Osteoblast (primary cell): ENCODE data around the gene TSPO2. TPM values are rescaled to one million over a fixed set of nuclear protein-coding genes. Genes with fewer than 3 reads are reported as not detected.

ENCODE experiments used
- DNase-seq: peaks from one replicate; pipeline ENCODE4 v3.0.0; 2011; ENCODE audit warnings: low spot score, mixed read lengths; ENCODE audit not compliant: insufficient read length; ENCODE audit errors: missing footprints
- H2AFZ ChIP-seq: 2 replicates; pipeline ENCODE4 v1.6.0; 2011; ENCODE audit warnings: mild to moderate bottlenecking, low read length
- H3K27ac ChIP-seq: 2 replicates; pipeline ENCODE4 v1.5.1; 2011; ENCODE audit warnings: mild to moderate bottlenecking, low read depth, low read length, moderate library complexity
- H3K27me3 ChIP-seq: 2 replicates; pipeline ENCODE4 v1.6.0; 2012; ENCODE audit warnings: mild to moderate bottlenecking, control low read depth, inconsistent platforms, low read length, moderate library complexity; ENCODE audit not compliant: insufficient read depth
- H3K36me3 ChIP-seq: 2 replicates; pipeline ENCODE4 v1.5.1; 2011; ENCODE audit warnings: mild to moderate bottlenecking, low read length, control low read depth, moderate library complexity; ENCODE audit not compliant: insufficient read depth
- H3K4me1 ChIP-seq: 2 replicates; pipeline ENCODE4 v1.5.1; 2011; ENCODE audit warnings: mild to moderate bottlenecking, low read length, control low read depth, moderate library complexity; ENCODE audit not compliant: insufficient read depth
- H3K4me2 ChIP-seq: 2 replicates; pipeline ENCODE4 v1.6.0; 2011; ENCODE audit warnings: mild to moderate bottlenecking, low read length; ENCODE audit not compliant: insufficient read depth
- H3K4me3 ChIP-seq: fragments of 200-600 bp; sonication (generic); 3 replicates; pipeline ENCODE4 v1.5.1; 2012; ENCODE audit warnings: mild to moderate bottlenecking, low read length, inconsistent platforms; ENCODE audit not compliant: insufficient read depth
- H3K79me2 ChIP-seq: 2 replicates; pipeline ENCODE4 v1.6.0; 2012; ENCODE audit warnings: mild to moderate bottlenecking, low read length, control low read depth, inconsistent platforms; ENCODE audit not compliant: insufficient read depth
- H3K9me3 ChIP-seq: 2 replicates; pipeline ENCODE4 v1.5.1; 2011; ENCODE audit warnings: low read depth, low read length, control low read depth
- H4K20me1 ChIP-seq: 2 replicates; pipeline ENCODE4 v1.6.0; 2012; ENCODE audit warnings: mild to moderate bottlenecking, low read length, control low read depth; ENCODE audit not compliant: insufficient read depth
- total RNA-seq: library from RNA; depleted of rRNA; stranded (reverse); fragments of >200 nt; gene quantifications from 2 replicates; pipeline ENCODE4 v1.2.3, GENCODE V29; 2012
- TF ChIP-seq, protein P1 (sequence below): IDR thresholded peaks from 2 replicates; pipeline ENCODE4 v1.5.1; 2011; ENCODE audit warnings: mild to moderate bottlenecking, low read depth, low read length, moderate library complexity; ENCODE audit errors: extremely low read depth

Gene TSPO2
- total RNA-seq, 1 donor, result not detected

DNA sequence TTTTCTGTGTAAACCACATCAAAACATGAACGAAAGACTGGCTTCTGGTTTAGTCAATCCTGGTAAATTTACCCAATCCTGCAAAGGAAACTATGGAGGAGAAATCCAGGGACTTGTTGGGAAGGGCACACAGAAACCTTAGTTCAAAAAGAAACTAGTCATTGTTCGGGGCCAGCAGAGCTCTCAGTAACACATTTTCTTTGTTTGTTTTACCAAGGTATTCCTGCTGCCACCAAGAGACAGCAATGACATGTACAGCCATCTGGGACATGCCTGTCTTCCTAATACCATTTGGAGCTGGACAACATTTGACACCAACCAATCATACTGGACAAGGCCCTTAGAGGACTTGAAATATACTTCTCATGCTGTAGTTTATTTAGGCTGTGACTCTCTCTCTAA lies 21.6 kb downstream of the TSPO2 start:
- H3K79me2 ChIP-seq, result no peaks in the 10 kb centered on the region
- H3K9me3 ChIP-seq, result no peaks in the 10 kb centered on the region

GRCh38 chr6:41064841-41065240 lies 22.6 kb downstream of the TSPO2 start:
- Histone ChIP-seq H3K9me3 (no peaks in the 10 kb centered on the region), H3K27me3 (no peaks in the 10 kb centered on the region), H3K4me2 (no peak overlapping the region), H3K36me3 (peaks cover 2% of the 10 kb centered on the region), H2AFZ (no peak overlapping the region), H4K20me1 (no peaks in the 10 kb centered on the region), H3K27ac (no peak overlapping the region), H3K79me2 (no peaks in the 10 kb centered on the region), H3K4me3 (no peak overlapping the region), H3K4me1 (no peaks in the 10 kb centered on the region)
- DNase-seq, result no peak
- TF ChIP-seq, protein P1, sequence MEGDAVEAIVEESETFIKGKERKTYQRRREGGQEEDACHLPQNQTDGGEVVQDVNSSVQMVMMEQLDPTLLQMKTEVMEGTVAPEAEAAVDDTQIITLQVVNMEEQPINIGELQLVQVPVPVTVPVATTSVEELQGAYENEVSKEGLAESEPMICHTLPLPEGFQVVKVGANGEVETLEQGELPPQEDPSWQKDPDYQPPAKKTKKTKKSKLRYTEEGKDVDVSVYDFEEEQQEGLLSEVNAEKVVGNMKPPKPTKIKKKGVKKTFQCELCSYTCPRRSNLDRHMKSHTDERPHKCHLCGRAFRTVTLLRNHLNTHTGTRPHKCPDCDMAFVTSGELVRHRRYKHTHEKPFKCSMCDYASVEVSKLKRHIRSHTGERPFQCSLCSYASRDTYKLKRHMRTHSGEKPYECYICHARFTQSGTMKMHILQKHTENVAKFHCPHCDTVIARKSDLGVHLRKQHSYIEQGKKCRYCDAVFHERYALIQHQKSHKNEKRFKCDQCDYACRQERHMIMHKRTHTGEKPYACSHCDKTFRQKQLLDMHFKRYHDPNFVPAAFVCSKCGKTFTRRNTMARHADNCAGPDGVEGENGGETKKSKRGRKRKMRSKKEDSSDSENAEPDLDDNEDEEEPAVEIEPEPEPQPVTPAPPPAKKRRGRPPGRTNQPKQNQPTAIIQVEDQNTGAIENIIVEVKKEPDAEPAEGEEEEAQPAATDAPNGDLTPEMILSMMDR, result no peak

More for the DNA sequence above, 21.6 kb downstream of the TSPO2 start:
- H3K27ac ChIP-seq, result no peak overlapping the region
- peaks cover 2% of the 10 kb centered on the region for H3K4me1 ChIP-seq
- no peak overlapping the region for H3K4me3 ChIP-seq
- no peaks in the 10 kb centered on the region for H4K20me1 ChIP-seq
- H3K4me2 ChIP-seq, result no peak overlapping the region
- peaks cover 2% of the 10 kb centered on the region for H3K36me3 ChIP-seq
- TF ChIP-seq, protein P1, result no peak
- DNase-seq, result no peak
- H3K27me3 ChIP-seq, result no peaks in the 10 kb centered on the region
- H2AFZ ChIP-seq, result no peak overlapping the region

DNA sequence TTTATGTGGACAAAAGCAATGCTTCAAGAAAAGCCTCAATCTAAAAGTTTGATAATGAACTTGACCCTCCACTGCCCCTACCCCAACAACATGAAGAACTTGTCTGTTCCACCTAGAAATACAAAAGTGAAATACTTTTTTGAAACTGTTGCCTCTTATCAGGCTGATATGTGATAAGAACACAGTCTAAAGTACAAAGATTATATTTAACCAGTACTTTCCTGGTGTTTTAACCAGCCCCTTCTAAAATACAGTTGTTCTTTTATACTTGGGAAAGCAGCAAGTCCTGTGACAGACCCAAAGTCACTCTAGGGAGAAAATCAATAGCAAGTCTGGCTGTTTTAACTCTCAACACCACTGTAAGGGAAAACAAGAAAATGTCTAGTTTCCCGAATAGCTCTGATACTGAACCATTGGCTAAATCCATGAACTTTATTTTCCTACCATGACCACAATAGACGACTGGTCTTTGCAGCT lies 23.3 kb downstream of the TSPO2 start:
- Histone ChIP-seq H3K27ac (no peak overlapping the region), H3K27me3 (no peaks in the 10 kb centered on the region), H3K4me1 (no peaks in the 10 kb centered on the region), H3K79me2 (no peaks in the 10 kb centered on the region), H3K36me3 (peaks cover 2% of the 10 kb centered on the region), H2AFZ (no peak overlapping the region), H4K20me1 (no peaks in the 10 kb centered on the region), H3K9me3 (no peaks in the 10 kb centered on the region), H3K4me2 (no peak overlapping the region), H3K4me3 (no peak overlapping the region)
- TF ChIP-seq, protein P1, result no peak
- DNase-seq, result no peak

GRCh38 chr6:41066867-41067304 lies 24.6 kb downstream of the TSPO2 start:
- H3K4me2 ChIP-seq, result no peak overlapping the region
- no peak for DNase-seq
- TF ChIP-seq, protein P1, result peak; percentile 88

More at GRCh38 chr6:41066867-41067304, 24.6 kb downstream of the TSPO2 start:
- no peaks in the 10 kb centered on the region for H3K79me2 ChIP-seq
- peaks cover 2% of the 10 kb centered on the region for H3K36me3 ChIP-seq
- H4K20me1 ChIP-seq, result no peaks in the 10 kb centered on the region
- no peak overlapping the region for H2AFZ ChIP-seq
- H3K27ac ChIP-seq, result no peak overlapping the region
- H3K4me1 ChIP-seq, result peaks cover 5% of the 10 kb centered on the region
- H3K27me3 ChIP-seq, result no peaks in the 10 kb centered on the region
- H3K4me3 ChIP-seq, result no peak overlapping the region
- no peaks in the 10 kb centered on the region for H3K9me3 ChIP-seq
